ENCODE measurements around the gene RIMBP2.

The RIMBP2 gene

DNA sequence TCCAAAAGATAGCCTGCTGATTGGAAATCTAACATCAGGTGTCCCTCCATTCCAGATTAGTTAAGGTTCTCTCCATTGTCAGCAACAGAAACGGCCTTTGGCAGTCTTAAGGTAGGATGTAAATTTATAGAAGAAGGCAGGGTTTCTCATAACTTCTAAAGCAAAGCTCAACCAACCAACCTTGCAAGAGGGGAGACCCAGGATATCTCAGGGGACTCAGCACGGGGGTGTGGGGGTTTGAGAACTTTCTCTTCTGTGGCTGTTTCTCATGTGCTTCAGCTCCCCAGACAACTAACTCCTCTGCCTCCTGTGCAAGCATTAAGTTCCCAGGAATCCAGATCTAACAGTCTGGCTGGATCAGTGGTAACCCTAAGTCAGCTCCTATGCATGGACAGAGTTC, 148.1 kb downstream of the RIMBP2 start:
- H3K27ac ChIP-seq (replicated peaks), result no peak overlapping the region
- no peaks in the 10 kb centered on the region for H3K27me3 ChIP-seq (ENCODE audit: insufficient read depth, poor library complexity, severe bottlenecking)
- TF ChIP-seq POLR2AphosphoS5 (IDR thresholded peaks at IDR 0.05; ENCODE audit: low read depth) (no peak), CTCF (IDR thresholded peaks at IDR 0.05; ENCODE audit: insufficient read depth, low read length) (no peak), GABPA (IDR thresholded peaks at IDR 0.05; ENCODE audit: low read depth) (no peak), SPI1 (IDR thresholded peaks at IDR 0.05; ENCODE audit: borderline replicate concordance, low read depth) (no peak)
- TF ChIP-seq, protein P1, sequence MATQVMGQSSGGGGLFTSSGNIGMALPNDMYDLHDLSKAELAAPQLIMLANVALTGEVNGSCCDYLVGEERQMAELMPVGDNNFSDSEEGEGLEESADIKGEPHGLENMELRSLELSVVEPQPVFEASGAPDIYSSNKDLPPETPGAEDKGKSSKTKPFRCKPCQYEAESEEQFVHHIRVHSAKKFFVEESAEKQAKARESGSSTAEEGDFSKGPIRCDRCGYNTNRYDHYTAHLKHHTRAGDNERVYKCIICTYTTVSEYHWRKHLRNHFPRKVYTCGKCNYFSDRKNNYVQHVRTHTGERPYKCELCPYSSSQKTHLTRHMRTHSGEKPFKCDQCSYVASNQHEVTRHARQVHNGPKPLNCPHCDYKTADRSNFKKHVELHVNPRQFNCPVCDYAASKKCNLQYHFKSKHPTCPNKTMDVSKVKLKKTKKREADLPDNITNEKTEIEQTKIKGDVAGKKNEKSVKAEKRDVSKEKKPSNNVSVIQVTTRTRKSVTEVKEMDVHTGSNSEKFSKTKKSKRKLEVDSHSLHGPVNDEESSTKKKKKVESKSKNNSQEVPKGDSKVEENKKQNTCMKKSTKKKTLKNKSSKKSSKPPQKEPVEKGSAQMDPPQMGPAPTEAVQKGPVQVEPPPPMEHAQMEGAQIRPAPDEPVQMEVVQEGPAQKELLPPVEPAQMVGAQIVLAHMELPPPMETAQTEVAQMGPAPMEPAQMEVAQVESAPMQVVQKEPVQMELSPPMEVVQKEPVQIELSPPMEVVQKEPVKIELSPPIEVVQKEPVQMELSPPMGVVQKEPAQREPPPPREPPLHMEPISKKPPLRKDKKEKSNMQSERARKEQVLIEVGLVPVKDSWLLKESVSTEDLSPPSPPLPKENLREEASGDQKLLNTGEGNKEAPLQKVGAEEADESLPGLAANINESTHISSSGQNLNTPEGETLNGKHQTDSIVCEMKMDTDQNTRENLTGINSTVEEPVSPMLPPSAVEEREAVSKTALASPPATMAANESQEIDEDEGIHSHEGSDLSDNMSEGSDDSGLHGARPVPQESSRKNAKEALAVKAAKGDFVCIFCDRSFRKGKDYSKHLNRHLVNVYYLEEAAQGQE (IDR thresholded peaks at IDR 0.05; ENCODE audit: insufficient replicate concordance, low read depth), result no peak
- DNase-seq (ENCODE audit: low read depth in 1 of 2, low spot score in 1 of 2), result no peak
- H3K4me3 ChIP-seq (replicated peaks; ENCODE audit: insufficient read depth, low read length), result no peak overlapping the region

DNA sequence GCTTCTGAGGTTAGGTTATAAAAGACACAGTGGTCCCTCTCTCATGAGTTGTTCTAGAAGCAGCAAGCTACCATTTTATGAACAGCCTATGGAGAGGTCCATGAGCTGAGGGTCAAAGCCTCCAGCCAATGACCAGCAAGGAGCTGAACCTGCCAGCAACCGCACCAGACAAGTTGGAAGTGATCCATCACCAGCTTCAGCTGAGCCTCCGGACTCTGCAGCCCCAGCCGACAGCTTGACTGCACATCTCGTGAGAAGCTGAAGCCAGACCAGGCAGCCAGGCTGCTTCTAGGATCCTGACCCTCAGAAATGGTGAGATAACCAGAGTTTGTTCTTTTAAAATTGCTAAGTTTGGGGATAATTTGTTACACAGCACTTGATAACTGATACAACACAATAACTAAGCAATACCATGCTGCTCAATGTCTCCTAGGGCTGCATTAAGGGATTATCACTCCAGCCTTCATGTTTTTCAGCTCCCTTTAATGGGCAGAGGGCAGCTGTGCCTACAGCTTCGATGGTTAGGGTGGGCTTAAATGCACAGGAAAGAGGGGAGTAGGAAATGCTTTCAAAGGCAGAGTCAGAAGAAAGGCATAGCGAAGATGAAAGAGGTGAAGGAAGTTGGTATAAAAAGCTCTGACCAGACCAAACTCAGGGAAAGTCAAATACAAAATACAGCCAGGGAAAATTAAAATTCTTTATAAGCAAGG, 149.5 kb downstream of the RIMBP2 start:
- DNase-seq (ENCODE audit: low read depth in 1 of 2, low spot score in 1 of 2), result no peak
- no peaks in the 10 kb centered on the region for H3K27me3 ChIP-seq (ENCODE audit: insufficient read depth, poor library complexity, severe bottlenecking)
- H3K27ac ChIP-seq (replicated peaks), result no peak overlapping the region
- H3K4me3 ChIP-seq (replicated peaks; ENCODE audit: insufficient read depth, low read length), result no peak overlapping the region
- TF ChIP-seq, protein P1 (IDR thresholded peaks at IDR 0.05; ENCODE audit: insufficient replicate concordance, low read depth), result no peak
- TF ChIP-seq CTCF (IDR thresholded peaks at IDR 0.05; ENCODE audit: insufficient read depth, low read length), result no peak
- no peak for TF ChIP-seq SPI1 (IDR thresholded peaks at IDR 0.05; ENCODE audit: borderline replicate concordance, low read depth)

GRCh38 chr12:130565189-130565588, 150.9 kb downstream of the RIMBP2 start:
- Histone ChIP-seq H3K27ac (replicated peaks) (no peak overlapping the region), H3K4me3 (replicated peaks; ENCODE audit: insufficient read depth, low read length) (no peak overlapping the region), H3K27me3 (ENCODE audit: insufficient read depth, poor library complexity, severe bottlenecking) (no peaks in the 10 kb centered on the region)
- TF ChIP-seq SPI1 (IDR thresholded peaks at IDR 0.05; ENCODE audit: borderline replicate concordance, low read depth), result no peak
- TF ChIP-seq, protein P1 (IDR thresholded peaks at IDR 0.05; ENCODE audit: insufficient replicate concordance, low read depth), result no peak
- TF ChIP-seq GABPA (IDR thresholded peaks at IDR 0.05; ENCODE audit: low read depth), result no peak
- no peak for TF ChIP-seq CTCF (IDR thresholded peaks at IDR 0.05; ENCODE audit: insufficient read depth, low read length)
- no peak for TF ChIP-seq POLR2AphosphoS5 (IDR thresholded peaks at IDR 0.05; ENCODE audit: low read depth)
- DNase-seq (ENCODE audit: low read depth in 1 of 2, low spot score in 1 of 2), result no peak

Data from HL-60 (cell line).